ENCODE results near the gene NCOA4.

DNA sequence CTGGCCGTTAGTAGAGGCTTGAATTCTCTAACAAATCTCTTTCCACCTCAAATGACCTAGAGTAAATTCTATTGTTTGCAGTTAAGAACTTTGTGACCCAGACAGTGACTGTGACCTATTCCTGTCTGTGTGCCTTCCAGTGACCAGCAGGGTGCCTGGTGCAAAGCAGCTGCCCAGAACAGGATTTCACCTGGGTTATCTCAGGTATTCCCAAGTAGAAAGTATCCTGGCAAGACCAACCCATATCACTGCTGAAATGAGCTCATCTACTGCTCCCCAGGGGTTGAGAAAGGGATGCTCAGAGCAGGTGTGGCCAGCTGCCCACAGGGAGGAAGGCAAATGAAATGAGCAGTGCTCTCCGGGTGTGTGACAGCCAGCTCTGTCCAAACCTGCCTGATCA lies 17.7 kb upstream of the NCOA4 start:
- TF ChIP-seq CTCF (conservative IDR thresholded peaks at IDR 0.05 in 1 of 2, IDR thresholded peaks at IDR 0.05 in 1 of 2; ENCODE audit: extremely low read depth in 1 of 2, insufficient read depth in 1 of 2, low read depth in 1 of 2, low read length in 2 of 2) (peak in 1 of 2 donors; percentile 13), EZH2 (IDR thresholded peaks at IDR 0.05; ENCODE audit: borderline replicate concordance, low read length) (no peak)

Data from mammary epithelial cell (primary cell).